ENCODE data around the gene GPR153.

- TF ChIP-seq POLR2AphosphoS5 (IDR thresholded peaks at IDR 0.05; ENCODE audit: borderline replicate concordance, low read depth, low read length), result no peak
- TF ChIP-seq EZH2 (IDR thresholded peaks at IDR 0.05), result no peak
- no peak for TF ChIP-seq FOXP2 (optimal IDR thresholded peaks at IDR 0.05; ENCODE audit: control extremely low read depth, extremely low read length, insufficient read depth)
Measured at GRCh38 chr1:6256645-6257044, 4.3 kb downstream of the GPR153 start.
